ENCODE results near the gene NEUROD2. TPM values are rescaled to one million over a fixed set of nuclear protein-coding genes. Genes with fewer than 3 reads are reported as not detected.
A peak's percentile ranks its signal among the peaks of the same experiment; 100 is the strongest.

NEUROD2 gene
- total and polyA plus RNA-seq, 2 of the 8 experiments (the other 6 are each of a cell fraction or from before 2014, with no cell fraction given), result not detected

- Histone ChIP-seq H3K4ac (replicated peaks; ENCODE audit: insufficient read length, low read depth, low read length) (no peak overlapping the region), H2AFZ (ENCODE audit: low read length) (no peak overlapping the region), H3K56ac (replicated peaks; ENCODE audit: insufficient read length, low read depth, low read length) (no peak overlapping the region), H3K4me2 (ENCODE audit: insufficient read depth in 1 of 2, low read depth in 2 of 2, low read length in 2 of 2) (no peak overlapping the region), H4K5ac (ENCODE audit: insufficient read length, low read depth, low read length) (no peak overlapping the region), H3K27me3 (replicated peaks in 1 of 4; ENCODE audit: control insufficient read depth in 3 of 4, extremely low read depth in 1 of 4, insufficient read depth in 3 of 4, low read length in 3 of 4) (0 out of 7 replicates have a peak, but pooled peaks cover 0 to 3% (median 0%) of the 10 kb centered on the region in 4 experiments), H4K8ac (ENCODE audit: extremely low read depth, insufficient read depth, low read length) (no peak overlapping the region; the same call in 1 of the 2 replicates), H3K9me3 (ENCODE audit: insufficient read depth in 2 of 2, low read depth in 1 of 2, low read length in 1 of 2) (no peaks in the 10 kb centered on the region), H4K91ac (replicated peaks; ENCODE audit: insufficient read length, low read length) (no peak overlapping the region), H3K18ac (ENCODE audit: extremely low read depth, low read length) (no peak overlapping the region), H3K27ac (ENCODE audit: low read depth, low read length) (no peak overlapping the region), H2BK20ac (ENCODE audit: low read length) (0 out of 2 replicates have a peak overlapping the region, but pooled peaks have one; percentile 25), H2AK5ac (ENCODE audit: low read depth, low read length) (0 out of 2 replicates have a peak overlapping the region, but pooled peaks have one; percentile 75), H3K23ac (ENCODE audit: insufficient read length) (no peak overlapping the region), H3K4me1 (replicated peaks in 1 of 4; ENCODE audit: control insufficient read depth in 3 of 4, insufficient read depth in 4 of 4, low read length in 3 of 4) (peaks cover 7 to 21% (median 15%) of the 10 kb centered on the region in 4 experiments), H3K36me3 (ENCODE audit: control insufficient read depth in 2 of 4, insufficient read depth in 4 of 4, low read length in 3 of 4) (no peaks in the 10 kb centered on the region), H3K79me2 (ENCODE audit: control insufficient read depth in 1 of 2, insufficient read depth in 2 of 2, low read length in 2 of 2) (peaks cover 8 to 77% of the 10 kb centered on the region in 2 experiments), H2BK5ac (ENCODE audit: low read depth, low read length) (no peak overlapping the region), H3K14ac (ENCODE audit: insufficient read length) (no peak overlapping the region), H3K79me1 (ENCODE audit: low read depth, low read length) (peaks cover 43% of the 10 kb centered on the region), H3K9ac (replicated peaks in 1 of 4; ENCODE audit: extremely low read depth in 1 of 4, low read depth in 3 of 4, low read length in 3 of 4) (no peak overlapping the region; a peak in 1 of 7 replicates), H2BK12ac (ENCODE audit: low read depth, low read length) (no peak overlapping the region), H4K20me1 (replicated peaks in 1 of 2; ENCODE audit: control insufficient read depth in 1 of 2, insufficient read depth in 2 of 2, low read length in 2 of 2) (peaks cover 3 to 29% of the 10 kb centered on the region in 2 experiments), H2BK120ac (replicated peaks; ENCODE audit: low read depth, low read length) (no peak overlapping the region), H2BK15ac (ENCODE audit: low read length) (peak overlapping the region; percentile 84; the same call in 1 of the 2 replicates), H3K23me2 (ENCODE audit: low read depth, low read length) (peaks cover 4% of the 10 kb centered on the region), H3K4me3 (ENCODE audit: extremely low read depth in 1 of 4, insufficient read depth in 2 of 4, low read depth in 3 of 4, low read length in 4 of 4) (no peak overlapping the region; a peak in 1 of 8 replicates)
- FAIRE-seq (no peak), DNase-seq (ENCODE audit: low read depth in 1 of 2, low spot score in 2 of 2) (no peak)
- 88% methylated on average over 9 of the region's 9 CpGs; no CpG with 5 or more reads in 1 of the 2 experiments for WGBS, 2 experiments (ENCODE audit: extremely low coverage in 1 of 2, insufficient coverage in 1 of 2, insufficient read length in 1 of 2, insufficient replicate concordance in 2 of 2, low coverage in 1 of 2, low lambda C conversion rate in 2 of 2, missing lambda C conversion rate in 1 of 2)
- ChIA-PET CTCF (ENCODE audit: partially characterized antibody) (interaction anchor here (9.0 to 49.2 kb wide), 3 partner anchors 10 to 43 kb away, joined by 133 to 1885 read pairs (median 1096); partner anchors contain the start of genes ERBB2, PGAP3, PNMT and PPP1R1B), POLR2A (ENCODE audit: partially characterized antibody) (interaction anchor here (0.6 to 7.7 kb wide), 4 partner anchors 8 to 26 kb away, joined by 3 to 39 read pairs (median 16); no protein-coding TSS in a partner anchor)
- TF ChIP-seq HDAC2 (IDR thresholded peaks at IDR 0.05; ENCODE audit: borderline replicate concordance in 1 of 2, low read depth in 2 of 2, low read length in 2 of 2) (peak in 1 of 2 experiments; percentile 81; a peak in 1 of 4 replicates), MAX (IDR thresholded peaks at IDR 0.05) (no peak), KDM1A (IDR thresholded peaks at IDR 0.05; ENCODE audit: borderline replicate concordance, low read length) (peak; percentile 96)
Measured at GRCh38 chr17:39642291-39643074, 34.8 kb upstream of the NEUROD2 start.
